HEK293T (cell line): ENCODE measurements around the gene DCAF12.
"Not testable (repeated sequence)": the region's sequence is repeated elsewhere in the genome, so short reads cannot be mapped to it uniquely, and the experiment has no call there.

ENCODE experiments used
- CTCF ChIA-PET: fragments of 350-600 bp; formaldehyde crosslinking; extraction: SDS; loops from one replicate; lab custom pipeline; 2021; ENCODE audit warnings: antibody characterized with exemption, inconsistent platforms; lab: Yijun Ruan, JAX
- POLR2A ChIA-PET: fragments of 350-600 bp; formaldehyde crosslinking; extraction: SDS; loops from one replicate; lab custom pipeline; 2020; ENCODE audit warnings: antibody characterized with exemption, inconsistent platforms; lab: Yijun Ruan, JAX
- DNase-seq: peaks from one replicate; pipeline ENCODE4 v3.0.0; 2012; ENCODE audit warnings: mixed read lengths; ENCODE audit errors: extremely low spot score
- ARNT ChIP-seq: fragments of 450-650 bp; IDR thresholded peaks from 2 replicates; pipeline ENCODE4 v1.6.1; 2017; ENCODE audit warnings: mild to moderate bottlenecking
- BHLHE40 ChIP-seq: fragments of 450-650 bp; IDR thresholded peaks from 2 replicates; pipeline ENCODE4 v1.6.1; 2016; ENCODE audit warnings: mild to moderate bottlenecking, moderate library complexity, borderline replicate concordance
- CTBP1 ChIP-seq: fragments of 450-650 bp; IDR thresholded peaks from 2 replicates; pipeline ENCODE4 v1.6.1; 2016; ENCODE audit warnings: borderline replicate concordance
- ELF4 ChIP-seq: fragments of 450-650 bp; IDR thresholded peaks from 2 replicates; pipeline ENCODE4 v1.6.1; 2017; ENCODE audit warnings: antibody characterized with exemption
- FOXA1 ChIP-seq: fragments of 450-650 bp; IDR thresholded peaks from 2 replicates; pipeline ENCODE4 v1.6.1; 2016; ENCODE audit warnings: mild to moderate bottlenecking
- FOXK2 ChIP-seq: fragments of 450-650 bp; IDR thresholded peaks from 2 replicates; pipeline ENCODE4 v1.6.1; 2016; ENCODE audit warnings: mild to moderate bottlenecking
- FOXM1 ChIP-seq: fragments of 450-650 bp; IDR thresholded peaks from 2 replicates; pipeline ENCODE4 v1.6.1; 2017; ENCODE audit warnings: mild to moderate bottlenecking, borderline replicate concordance
- HDGF ChIP-seq: fragments of 450-650 bp; IDR thresholded peaks from 2 replicates; pipeline ENCODE4 v1.6.1; 2017; ENCODE audit warnings: antibody characterized with exemption, borderline replicate concordance
- L3MBTL2 ChIP-seq: fragments of 450-650 bp; conservative IDR thresholded peaks from 2 replicates; pipeline ENCODE4 v1.6.1; 2016; ENCODE audit warnings: mild to moderate bottlenecking
- LEF1 ChIP-seq: fragments of 450-650 bp; IDR thresholded peaks from 2 replicates; pipeline ENCODE4 v1.6.1; 2017; ENCODE audit warnings: mild to moderate bottlenecking, borderline replicate concordance
- NFRKB ChIP-seq: fragments of 450-650 bp; IDR thresholded peaks from 2 replicates; pipeline ENCODE4 v1.6.1; 2016; ENCODE audit warnings: mild to moderate bottlenecking, moderate library complexity
- PKNOX1 ChIP-seq: fragments of 450-650 bp; IDR thresholded peaks from 2 replicates; pipeline ENCODE4 v1.6.1; 2016
- SP1 ChIP-seq: fragments of 450-650 bp; IDR thresholded peaks from 2 replicates; pipeline ENCODE4 v1.6.1; 2017
- SUZ12 ChIP-seq: fragments of 450-650 bp; IDR thresholded peaks from 2 replicates; pipeline ENCODE4 v1.6.1; 2016; ENCODE audit warnings: mild to moderate bottlenecking
- TARDBP ChIP-seq: fragments of 450-650 bp; IDR thresholded peaks from 2 replicates; pipeline ENCODE4 v1.6.1; 2016
- ZNF384 ChIP-seq: fragments of 450-650 bp; IDR thresholded peaks from 2 replicates; pipeline ENCODE4 v1.6.1; 2016

DCAF12 gene

GRCh38 chr9:34145165-34145564, 18.7 kb upstream of the DCAF12 start:
- no peak for DNase-seq
- CTCF ChIA-PET = no interaction called here

GRCh38 chr9:34143116-34143515, 16.6 kb upstream of the DCAF12 start:
- no peak for DNase-seq
- ChIA-PET CTCF (no interaction called here), POLR2A (no interaction called here)
- TF ChIP-seq CTBP1 (no peak), SP1 (no peak), FOXM1 (no peak), BHLHE40 (no peak), PKNOX1 (no peak), SUZ12 (no peak), NFRKB (no peak), HDGF (no peak), FOXK2 (no peak), L3MBTL2 (no peak), LEF1 (no peak)

More at GRCh38 chr9:34145165-34145564, 18.7 kb upstream of the DCAF12 start:
- TF ChIP-seq ZNF384 = no peak
- TF ChIP-seq CTBP1 = no peak
- no peak for TF ChIP-seq FOXK2
- no peak for TF ChIP-seq BHLHE40
- TF ChIP-seq TARDBP = no peak
- no peak for TF ChIP-seq SP1
- no peak for TF ChIP-seq HDGF
- no peak for TF ChIP-seq FOXM1
- TF ChIP-seq LEF1 = no peak
- no peak for TF ChIP-seq ARNT
- TF ChIP-seq NFRKB = no peak
- no peak for TF ChIP-seq FOXA1
- TF ChIP-seq SUZ12 = no peak
- no peak for TF ChIP-seq ELF4
- TF ChIP-seq L3MBTL2 = no peak
- POLR2A ChIA-PET = no interaction called here

GRCh38 chr9:34140853-34141252, 14.4 kb upstream of the DCAF12 start:
- ChIA-PET POLR2A (interaction anchor here (1.9 kb wide), 1 partner anchor 15 kb away, joined by 4 read pairs; no protein-coding TSS in a partner anchor), CTCF (no interaction called here)
- DNase-seq = no peak
- TF ChIP-seq PKNOX1 (no peak), NFRKB (no peak), ELF4 (no peak), LEF1 (no peak), ZNF384 (no peak), TARDBP (no peak), ARNT (no peak), BHLHE40 (no peak), HDGF (no peak)

- ChIA-PET CTCF (no interaction called here), POLR2A (interaction anchor here (1.9 kb wide), 1 partner anchor 14 kb away, joined by 4 read pairs; no protein-coding TSS in a partner anchor)
- no peak for DNase-seq
- TF ChIP-seq TARDBP (no peak), SP1 (no peak), NFRKB (no peak), ARNT (no peak), LEF1 (no peak), CTBP1 (no peak), FOXK2 (no peak), ZNF384 (no peak), HDGF (no peak), PKNOX1 (no peak), FOXA1 (no peak), FOXM1 (no peak), SUZ12 (no peak), L3MBTL2 (no peak)
Observed at GRCh38 chr9:34139477-34140146, 13.1 kb upstream of the DCAF12 start.

- POLR2A ChIA-PET, DNase-seq, CTCF ChIA-PET: not testable (repeated sequence)
Observed at GRCh38 chr9:34138644-34139043, 12.1 kb upstream of the DCAF12 start.

- ChIA-PET CTCF (interaction anchor here (0.6 kb wide), 1 partner anchor 75 kb away, joined by 3 read pairs; no protein-coding TSS in a partner anchor), POLR2A (no interaction called here)
- DNase-seq = no peak
- TF ChIP-seq HDGF (no peak), TARDBP (no peak), SUZ12 (no peak), LEF1 (no peak), BHLHE40 (no peak), FOXA1 (no peak), ELF4 (no peak), ZNF384 (no peak), SP1 (no peak), FOXK2 (no peak), CTBP1 (no peak)
Observed at GRCh38 chr9:34134521-34134920, 8.0 kb upstream of the DCAF12 start.
